NB4 (cell line): ENCODE measurements around the gene OR2T27.

Experiments used
- MYC ChIP-seq: IDR thresholded peaks from 2 replicates; pipeline ENCODE4 v1.6.1; 2011; ENCODE audit warnings: low read depth, low read length
- POLR2A ChIP-seq: IDR thresholded peaks from 2 replicates; pipeline ENCODE4 v1.6.1; 2011; ENCODE audit warnings: mild to moderate bottlenecking; ENCODE audit not compliant: insufficient read length; ENCODE audit errors: extremely low read depth
- TF ChIP-seq, protein P1 (sequence below): IDR thresholded peaks from one replicate; pipeline ENCODE4 v1.5.1; 2012; ENCODE audit warnings: low read depth, low read length
- TF ChIP-seq, protein P2 (sequence below): IDR thresholded peaks from 2 replicates; pipeline ENCODE4 v1.6.1; 2011; ENCODE audit warnings: low read depth, low read length

DNA sequence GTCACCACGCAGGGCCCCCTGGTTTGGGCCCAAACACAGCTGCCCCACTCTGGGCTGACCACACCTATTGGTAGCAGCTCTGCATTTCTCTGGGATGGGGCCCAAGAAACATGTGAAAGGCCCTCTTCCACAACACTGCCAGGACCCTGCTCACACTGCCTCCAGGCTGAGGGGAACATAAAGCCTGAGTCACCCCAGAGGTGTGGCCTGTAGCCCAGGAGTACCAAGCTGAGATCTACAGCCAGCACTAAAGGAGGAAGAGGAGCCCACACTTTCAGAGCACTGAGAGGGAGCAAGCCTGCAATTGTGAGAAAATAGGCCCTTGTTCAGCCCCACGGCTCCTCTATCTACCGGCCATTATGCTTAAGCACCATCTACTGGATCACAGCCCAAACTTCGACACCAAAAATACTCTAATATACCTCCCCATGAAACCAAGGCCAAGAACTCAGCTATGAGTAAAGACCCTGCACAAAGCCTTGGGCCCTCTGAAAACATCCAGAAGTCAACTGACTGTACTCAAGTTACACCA, 43.4 kb downstream of the OR2T27 start:
- TF ChIP-seq, protein P1, sequence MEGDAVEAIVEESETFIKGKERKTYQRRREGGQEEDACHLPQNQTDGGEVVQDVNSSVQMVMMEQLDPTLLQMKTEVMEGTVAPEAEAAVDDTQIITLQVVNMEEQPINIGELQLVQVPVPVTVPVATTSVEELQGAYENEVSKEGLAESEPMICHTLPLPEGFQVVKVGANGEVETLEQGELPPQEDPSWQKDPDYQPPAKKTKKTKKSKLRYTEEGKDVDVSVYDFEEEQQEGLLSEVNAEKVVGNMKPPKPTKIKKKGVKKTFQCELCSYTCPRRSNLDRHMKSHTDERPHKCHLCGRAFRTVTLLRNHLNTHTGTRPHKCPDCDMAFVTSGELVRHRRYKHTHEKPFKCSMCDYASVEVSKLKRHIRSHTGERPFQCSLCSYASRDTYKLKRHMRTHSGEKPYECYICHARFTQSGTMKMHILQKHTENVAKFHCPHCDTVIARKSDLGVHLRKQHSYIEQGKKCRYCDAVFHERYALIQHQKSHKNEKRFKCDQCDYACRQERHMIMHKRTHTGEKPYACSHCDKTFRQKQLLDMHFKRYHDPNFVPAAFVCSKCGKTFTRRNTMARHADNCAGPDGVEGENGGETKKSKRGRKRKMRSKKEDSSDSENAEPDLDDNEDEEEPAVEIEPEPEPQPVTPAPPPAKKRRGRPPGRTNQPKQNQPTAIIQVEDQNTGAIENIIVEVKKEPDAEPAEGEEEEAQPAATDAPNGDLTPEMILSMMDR: no peak
- TF ChIP-seq POLR2A (no peak), MYC (no peak)
- TF ChIP-seq, protein P2, sequence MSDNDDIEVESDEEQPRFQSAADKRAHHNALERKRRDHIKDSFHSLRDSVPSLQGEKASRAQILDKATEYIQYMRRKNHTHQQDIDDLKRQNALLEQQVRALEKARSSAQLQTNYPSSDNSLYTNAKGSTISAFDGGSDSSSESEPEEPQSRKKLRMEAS: no peak
